ENCODE results near the gene NFAT5. TPM values are rescaled to one million over a fixed set of nuclear protein-coding genes. Genes with fewer than 3 reads are reported as not detected.

The NFAT5 gene
- total and polyA plus RNA-seq, 4 donors: 5.2 to 111 (median 22.5) TPM

DNA sequence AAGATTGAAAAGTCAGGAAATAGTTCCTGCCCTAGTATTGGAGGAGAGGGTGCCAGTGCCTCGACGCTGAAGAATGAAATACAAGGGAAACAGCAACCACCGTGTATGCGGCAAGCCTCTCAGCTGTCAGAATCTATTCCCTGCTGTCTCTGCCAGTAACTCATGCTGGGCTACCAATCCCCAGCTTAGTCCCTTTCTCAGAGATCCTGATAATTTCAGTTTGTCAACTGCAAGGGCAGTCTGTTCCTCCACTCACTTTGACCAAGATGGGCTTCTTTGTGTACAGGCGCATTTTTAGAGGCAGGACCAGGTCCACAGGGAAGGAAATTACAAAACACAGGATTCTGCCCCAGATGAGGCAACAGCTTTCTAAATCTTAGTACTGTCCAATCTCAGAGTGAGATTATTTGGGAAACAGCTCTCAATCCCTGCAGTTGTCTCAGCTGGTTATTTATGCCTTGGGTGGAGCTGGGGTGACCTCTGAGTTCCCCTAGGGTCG lies 159.3 kb downstream of the NFAT5 start:
- peaks cover 0 to 6% (median 3%) of the 10 kb centered on the region in 5 donors for H3K4me1 ChIP-seq (ENCODE audit: control insufficient read depth in 5 of 5, insufficient read depth in 5 of 5, low read length in 5 of 5)
- H3K27me3 ChIP-seq (ENCODE audit: control insufficient read depth in 3 of 3, insufficient read depth in 3 of 3, low read length in 2 of 3): no peaks in the 10 kb centered on the region
- DNase-seq (no peak), ATAC-seq (ENCODE audit: insufficient read depth, low FRiP score) (no peak)
- no peak overlapping the region for H3K9ac ChIP-seq (ENCODE audit: insufficient read depth in 1 of 2, low read length in 2 of 2)
- peak overlapping the region in 1 of 2 donors; percentile 49 for H3K27ac ChIP-seq (ENCODE audit: low read depth in 1 of 2, low read length in 1 of 2)
- no peaks in the 10 kb centered on the region for H3K9me3 ChIP-seq (ENCODE audit: control insufficient read depth in 4 of 4, insufficient read depth in 3 of 4, low read length in 3 of 4)
- H3K4me3 ChIP-seq: no peak overlapping the region
- TF ChIP-seq CTCF (IDR thresholded peaks at IDR 0.05; ENCODE audit: control extremely low read depth, extremely low read depth): no peak
- H3K36me3 ChIP-seq (ENCODE audit: control insufficient read depth in 4 of 4, insufficient read depth in 4 of 4, low read length in 4 of 4): no peaks in the 10 kb centered on the region
- 42 to 52% methylated on average over 6 of the region's 6 CpGs for WGBS, 2 donors

DNA sequence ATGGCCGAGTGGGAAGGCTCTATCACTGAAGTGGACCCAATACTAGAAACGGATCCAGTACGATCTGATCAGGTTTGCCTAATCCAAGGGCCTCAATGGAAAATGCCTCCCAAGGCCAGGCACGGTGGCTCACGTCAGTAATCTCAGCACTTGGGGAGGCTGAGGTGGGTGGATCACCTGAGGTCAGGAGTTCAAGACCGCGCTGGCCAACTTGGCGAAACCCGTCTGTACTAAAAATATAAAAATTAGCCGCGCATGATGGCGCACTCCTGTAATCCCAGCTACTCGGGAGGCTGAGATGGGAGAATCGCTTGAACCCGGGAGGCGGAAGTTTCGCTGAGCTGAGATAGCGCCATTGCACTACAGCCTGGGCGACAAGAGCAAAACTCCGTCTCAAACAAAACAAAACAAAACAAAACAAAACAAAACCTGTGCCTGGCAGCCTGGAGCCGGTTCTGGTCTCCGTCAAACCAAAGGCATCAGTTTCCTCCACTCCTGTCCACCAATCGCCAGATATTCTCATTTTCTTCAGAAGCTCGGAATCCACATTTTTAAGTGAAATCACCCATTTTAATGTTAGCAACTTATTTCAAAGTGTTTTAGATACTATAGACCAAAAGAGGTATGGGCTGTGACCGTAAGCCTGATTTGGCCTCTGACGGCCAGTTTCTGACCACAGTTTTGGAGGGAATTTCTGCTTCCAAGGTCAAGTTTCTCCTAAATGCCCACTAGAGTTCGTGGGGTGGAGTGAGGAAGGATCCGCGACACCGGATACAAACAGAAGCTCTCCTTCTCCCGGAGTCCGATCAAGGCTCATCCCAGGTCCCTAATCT lies 159.9 kb downstream of the NFAT5 start:
- Histone ChIP-seq H3K27me3 (ENCODE audit: control insufficient read depth in 3 of 3, insufficient read depth in 3 of 3, low read length in 2 of 3) (no peaks in the 10 kb centered on the region), H3K4me3 (peak overlapping the region; percentile 33), H3K9ac (ENCODE audit: insufficient read depth in 1 of 2, low read length in 2 of 2) (peak overlapping the region in 1 of 2 donors; percentile 68), H3K36me3 (ENCODE audit: control insufficient read depth in 4 of 4, insufficient read depth in 4 of 4, low read length in 4 of 4) (no peaks in the 10 kb centered on the region), H3K27ac (ENCODE audit: low read depth in 1 of 2, low read length in 1 of 2) (peak overlapping the region; percentile 50 to 82), H3K9me3 (ENCODE audit: control insufficient read depth in 4 of 4, insufficient read depth in 3 of 4, low read length in 3 of 4) (no peaks in the 10 kb centered on the region), H3K4me1 (ENCODE audit: control insufficient read depth in 5 of 5, insufficient read depth in 5 of 5, low read length in 5 of 5) (peaks cover 0 to 6% (median 3%) of the 10 kb centered on the region in 5 donors)
- no peak for DNase-seq
- TF ChIP-seq CTCF (IDR thresholded peaks at IDR 0.05; ENCODE audit: control extremely low read depth, extremely low read depth): no peak
- WGBS, 2 donors: 69 to 71% methylated on average over 32 of the region's 32 CpGs
- no peak for ATAC-seq (ENCODE audit: insufficient read depth, low FRiP score)

DNA sequence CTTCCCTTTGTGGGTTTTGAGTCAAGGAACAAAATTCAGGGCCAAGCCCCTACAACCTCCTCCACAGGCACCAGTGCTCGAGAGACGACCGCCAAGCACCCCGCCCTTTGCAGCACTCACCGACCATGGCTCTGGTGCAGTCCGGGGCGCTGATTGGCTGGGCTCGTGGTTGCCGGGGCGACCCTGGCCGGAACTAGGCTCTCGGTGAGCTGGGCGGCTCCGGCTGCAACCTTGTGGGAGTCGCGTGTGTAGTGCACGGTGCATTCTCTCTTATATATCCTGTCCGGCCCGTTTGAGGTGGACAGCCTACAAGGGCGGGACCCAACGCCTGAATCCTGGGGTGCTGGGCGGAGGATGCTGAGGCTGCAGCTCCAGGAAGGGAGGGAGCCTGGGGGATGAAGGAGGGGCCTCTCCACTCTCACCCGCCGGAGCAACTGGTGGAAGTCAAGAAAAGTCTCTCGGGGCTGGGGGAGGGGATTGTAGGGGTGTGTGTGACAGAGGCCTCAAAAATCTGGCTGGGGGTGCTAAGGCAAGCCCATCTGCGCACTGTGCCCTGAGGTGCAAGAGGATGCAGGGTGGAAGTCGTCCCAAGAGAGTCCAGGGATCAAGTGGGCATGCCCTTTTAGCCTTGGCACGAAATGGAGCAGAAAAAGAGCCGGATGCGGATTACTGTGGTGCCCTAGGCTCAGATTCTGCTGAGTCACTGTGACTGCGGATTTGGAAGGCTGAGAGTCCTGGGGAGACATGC lies 160.7 kb downstream of the NFAT5 start, which contains the start of gene NQO1:
Gene NQO1 (minus strand): TSS at position 248 of the 748 bp plus-strand sequence. CDS start 121 bp downstream, at position 127.
- TF ChIP-seq CTCF (IDR thresholded peaks at IDR 0.05; ENCODE audit: control extremely low read depth, extremely low read depth): no peak
- 0 to 1% methylated on average over 31 of the region's 31 CpGs for WGBS, 2 donors
- Histone ChIP-seq H3K4me3 (peak within 1 kb of the TSS; percentile 33), H3K9me3 (ENCODE audit: control insufficient read depth in 4 of 4, insufficient read depth in 3 of 4, low read length in 3 of 4) (no peaks in the 10 kb centered on the region), H3K36me3 (ENCODE audit: control insufficient read depth in 4 of 4, insufficient read depth in 4 of 4, low read length in 4 of 4) (no peaks in the 10 kb centered on the region), H3K9ac (ENCODE audit: insufficient read depth in 1 of 2, low read length in 2 of 2) (peak within 1 kb of the TSS in 1 of 2 donors; percentile 68), H3K27ac (ENCODE audit: low read depth in 1 of 2, low read length in 1 of 2) (peak within 1 kb of the TSS; percentile 50 to 84), H3K4me1 (ENCODE audit: control insufficient read depth in 5 of 5, insufficient read depth in 5 of 5, low read length in 5 of 5) (peaks cover 0 to 6% (median 3%) of the 10 kb centered on the region in 5 donors), H3K27me3 (ENCODE audit: control insufficient read depth in 3 of 3, insufficient read depth in 3 of 3, low read length in 2 of 3) (no peaks in the 10 kb centered on the region)
- DNase-seq (peak; percentile 81 to 88 (median 84)), ATAC-seq (ENCODE audit: insufficient read depth, low FRiP score) (peak; percentile 96)

Measured in lung (tissue), 12 donors.